Brain microvascular endothelial cell (primary cell): Measurements from ENCODE around the gene UBXN7.

Source experiments
- DNase-seq: peaks from one replicate; pipeline ENCODE4 v3.0.0-alpha.2; 2020
- H3K27ac ChIP-seq: fragments of 250-450 bp; sonication (Bioruptor Pico); 2 replicates; pipeline ENCODE4 v1.5.1; 2020; ENCODE audit warnings: mild to moderate bottlenecking, moderate library complexity
- H3K27me3 ChIP-seq: fragments of 250-450 bp; sonication (Bioruptor Pico); replicated peaks from 2 replicates; pipeline ENCODE4 v1.5.1; 2020; ENCODE audit warnings: mild to moderate bottlenecking
- H3K36me3 ChIP-seq: fragments of 250-450 bp; sonication (Bioruptor Pico); replicated peaks from 2 replicates; pipeline ENCODE4 v1.5.1; 2020; ENCODE audit warnings: mild to moderate bottlenecking
- H3K4me3 ChIP-seq: 2 replicates; pipeline ENCODE4 v1.5.1; 2011; ENCODE audit warnings: low read depth, mild to moderate bottlenecking, control low read depth, low read length, moderate library complexity
- in situ Hi-C: cut with HindIII; loops from 2 replicates; pipeline ENCODE4 v1.10.0; 2017; ENCODE audit warnings: low sequenced_read_pairs, low pct_ligation_motif_present
- TF ChIP-seq, protein P1 (sequence below): IDR thresholded peaks from 2 replicates; pipeline ENCODE4 v1.5.1; 2011; ENCODE audit warnings: low read depth, mild to moderate bottlenecking, moderate library complexity, low read length, control low read depth, inconsistent platforms; ENCODE audit errors: missing control alignments

UBXN7 gene

DNA sequence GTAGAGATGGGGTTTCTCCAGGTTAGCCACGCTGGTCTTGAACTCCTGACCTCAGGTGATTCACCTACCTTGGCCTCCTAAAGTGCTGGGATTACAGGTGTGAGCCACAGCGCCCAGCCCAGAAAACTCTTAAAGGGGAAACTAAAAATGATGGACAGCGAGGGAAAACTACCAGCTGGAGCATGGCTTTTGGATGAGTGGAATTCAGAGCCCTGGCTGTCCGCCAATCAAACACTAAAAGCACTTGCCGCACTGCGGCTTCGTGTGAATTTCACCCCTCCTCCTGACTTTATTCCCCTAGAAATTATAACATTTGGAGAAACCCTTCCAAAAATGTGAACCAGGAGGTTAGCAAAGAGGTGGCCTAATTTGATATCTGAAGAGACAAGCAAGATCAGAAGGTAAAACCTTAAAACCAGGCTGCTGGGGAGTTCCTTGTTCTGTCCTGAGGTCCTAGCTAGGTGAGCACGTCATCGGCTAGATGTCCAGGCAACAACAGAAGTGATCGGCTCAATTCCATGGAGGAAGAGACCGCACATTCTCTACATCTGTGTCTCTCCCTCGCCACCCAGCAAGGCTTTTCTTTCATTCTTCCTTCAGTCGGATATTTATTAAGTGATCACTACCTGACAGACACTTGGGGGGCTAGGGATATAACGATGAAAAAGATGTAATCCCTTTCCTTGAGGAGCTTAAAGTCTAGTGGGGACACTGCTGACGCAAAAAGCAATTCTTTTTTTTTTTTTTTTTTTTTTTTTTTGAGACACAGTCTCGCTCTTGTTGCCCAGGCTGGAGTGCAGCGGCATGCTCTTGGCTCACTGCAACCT, 95.7 kb downstream of the UBXN7 start:
- no peak overlapping the region for H3K27ac ChIP-seq
- in situ Hi-C loops, result no loop called here
- no peaks in the 10 kb centered on the region for H3K36me3 ChIP-seq
- TF ChIP-seq, protein P1, sequence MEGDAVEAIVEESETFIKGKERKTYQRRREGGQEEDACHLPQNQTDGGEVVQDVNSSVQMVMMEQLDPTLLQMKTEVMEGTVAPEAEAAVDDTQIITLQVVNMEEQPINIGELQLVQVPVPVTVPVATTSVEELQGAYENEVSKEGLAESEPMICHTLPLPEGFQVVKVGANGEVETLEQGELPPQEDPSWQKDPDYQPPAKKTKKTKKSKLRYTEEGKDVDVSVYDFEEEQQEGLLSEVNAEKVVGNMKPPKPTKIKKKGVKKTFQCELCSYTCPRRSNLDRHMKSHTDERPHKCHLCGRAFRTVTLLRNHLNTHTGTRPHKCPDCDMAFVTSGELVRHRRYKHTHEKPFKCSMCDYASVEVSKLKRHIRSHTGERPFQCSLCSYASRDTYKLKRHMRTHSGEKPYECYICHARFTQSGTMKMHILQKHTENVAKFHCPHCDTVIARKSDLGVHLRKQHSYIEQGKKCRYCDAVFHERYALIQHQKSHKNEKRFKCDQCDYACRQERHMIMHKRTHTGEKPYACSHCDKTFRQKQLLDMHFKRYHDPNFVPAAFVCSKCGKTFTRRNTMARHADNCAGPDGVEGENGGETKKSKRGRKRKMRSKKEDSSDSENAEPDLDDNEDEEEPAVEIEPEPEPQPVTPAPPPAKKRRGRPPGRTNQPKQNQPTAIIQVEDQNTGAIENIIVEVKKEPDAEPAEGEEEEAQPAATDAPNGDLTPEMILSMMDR, result no peak
- DNase-seq, result no peak
- H3K4me3 ChIP-seq, result no peak overlapping the region
- H3K27me3 ChIP-seq, result no peaks in the 10 kb centered on the region

DNA sequence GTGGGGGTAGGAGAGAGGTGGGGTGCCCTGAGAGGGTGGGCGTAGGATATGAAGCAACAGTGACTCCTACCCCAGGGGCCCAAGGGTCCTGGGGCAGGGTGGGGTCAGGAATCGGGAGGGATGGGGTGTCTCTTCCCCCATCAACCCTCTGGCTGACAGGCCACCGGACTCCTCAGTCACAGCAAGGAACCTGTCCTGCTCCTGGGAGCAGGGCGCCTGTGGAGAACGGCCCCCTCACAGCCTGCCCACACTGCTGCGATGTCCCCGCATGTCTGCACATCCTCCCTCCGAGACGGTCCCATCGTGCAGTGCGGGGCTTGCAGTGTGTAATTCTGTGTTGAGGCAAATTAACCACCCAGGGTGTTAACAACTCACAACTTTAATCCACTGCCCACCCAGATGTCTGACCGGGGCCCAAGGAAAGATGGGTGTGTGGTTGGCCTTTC, 96.7 kb downstream of the UBXN7 start:
- Histone ChIP-seq H3K27ac (no peak overlapping the region), H3K4me3 (no peak overlapping the region), H3K27me3 (no peaks in the 10 kb centered on the region), H3K36me3 (no peaks in the 10 kb centered on the region)
- no peak for DNase-seq
- in situ Hi-C loops, result no loop called here
- TF ChIP-seq, protein P1, result no peak

DNA sequence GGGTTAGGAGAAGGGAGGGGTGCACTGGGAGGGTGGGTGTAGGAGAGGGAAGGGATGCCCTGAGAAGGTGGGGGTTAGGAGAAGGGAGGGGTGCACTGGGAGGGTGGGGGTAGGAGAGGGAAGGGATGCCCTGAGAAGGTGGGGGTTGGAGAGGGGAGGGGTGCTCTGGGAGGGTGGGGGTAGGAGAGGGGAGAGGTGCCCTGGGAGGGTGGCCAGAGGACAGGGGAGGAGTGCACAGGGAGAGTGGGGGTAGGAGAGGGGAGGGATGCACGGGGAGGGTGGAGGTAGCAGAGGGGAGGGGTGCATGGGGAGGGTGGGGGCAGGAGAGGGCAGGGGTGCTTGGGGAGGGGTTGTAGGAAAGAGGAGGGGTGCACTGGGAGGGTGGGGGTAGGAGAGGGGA, 97.2 kb downstream of the UBXN7 start:
- Histone ChIP-seq H3K27ac (no peak overlapping the region), H3K27me3 (no peaks in the 10 kb centered on the region), H3K4me3 (no peak overlapping the region), H3K36me3 (no peaks in the 10 kb centered on the region)
- DNase-seq, result no peak
- TF ChIP-seq, protein P1, result no peak
- in situ Hi-C loops, result no loop called here

DNA sequence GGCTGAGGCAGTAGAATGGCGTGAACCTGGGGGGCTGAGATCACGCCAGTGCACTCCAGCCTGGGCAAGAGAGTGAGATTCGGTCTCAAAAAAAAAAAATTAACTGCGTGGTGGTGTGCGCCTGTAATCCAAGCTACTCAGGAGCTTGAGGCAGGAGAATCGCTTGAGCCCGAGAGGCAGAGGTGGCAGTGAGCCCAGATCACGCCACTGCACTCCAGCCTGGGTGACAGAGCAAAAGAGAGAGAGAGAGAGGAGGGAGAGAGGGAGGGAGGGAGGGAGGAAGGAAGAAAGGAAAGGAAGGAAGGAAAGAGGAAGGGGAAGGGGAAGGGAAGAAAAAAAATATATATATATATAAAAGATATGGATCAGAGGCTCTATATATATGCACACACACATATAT, 100.1 kb downstream of the UBXN7 start:
- TF ChIP-seq, protein P1, result no peak

DNA sequence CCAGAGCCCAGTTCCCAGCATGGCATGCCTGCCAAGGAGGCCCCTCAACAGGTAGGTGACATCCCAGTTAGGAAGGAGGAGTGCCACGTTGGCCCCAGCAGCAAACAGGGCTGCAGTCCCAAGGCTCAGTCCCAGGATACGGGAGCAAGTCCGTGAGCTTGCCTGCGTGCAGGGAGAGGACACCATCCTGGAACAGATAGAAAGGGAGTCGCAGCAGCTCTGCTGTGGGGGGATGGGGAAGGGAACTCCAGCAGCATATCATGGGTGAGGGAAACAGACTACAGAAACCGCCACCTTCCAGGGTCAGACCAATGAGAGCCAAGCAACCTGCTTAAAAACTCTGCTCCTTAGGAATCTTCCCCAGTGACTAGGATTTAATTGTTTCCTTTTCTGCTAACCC, 104.8 kb downstream of the UBXN7 start:
- Histone ChIP-seq H3K4me3 (no peak overlapping the region), H3K27me3 (no peaks in the 10 kb centered on the region), H3K36me3 (no peaks in the 10 kb centered on the region), H3K27ac (no peak overlapping the region)
- in situ Hi-C loops, result no loop called here
- TF ChIP-seq, protein P1, result no peak
- DNase-seq, result no peak

More for the DNA sequence above, 100.1 kb downstream of the UBXN7 start:
- Histone ChIP-seq H3K4me3 (no peak overlapping the region), H3K27me3 (no peaks in the 10 kb centered on the region), H3K36me3 (no peaks in the 10 kb centered on the region), H3K27ac (no peak overlapping the region)
- in situ Hi-C loops, result no loop called here
- DNase-seq, result no peak
